IPS DF 6.9 (cell line): ENCODE measurements around the gene CACNA1F.

ENCODE experiments used
- DNase-seq: peaks from one replicate; pipeline ENCODE4 v3.0.0-alpha.2; 2013; ENCODE audit warnings: low read depth, low spot score
- H3K27ac ChIP-seq: one replicate; pipeline ENCODE4 v1.5.1; 2013; ENCODE audit warnings: low read length, control low read depth
- H3K27me3 ChIP-seq: 2 replicates; pipeline ENCODE4 v1.6.1; 2013; ENCODE audit warnings: mild to moderate bottlenecking, low read length; ENCODE audit not compliant: control insufficient read depth, insufficient read depth
- H3K36me3 ChIP-seq: 2 replicates; pipeline ENCODE4 v1.6.1; 2013; ENCODE audit warnings: low read length; ENCODE audit not compliant: control insufficient read depth, insufficient read depth
- H3K4me1 ChIP-seq: 2 replicates; pipeline ENCODE4 v1.6.1; 2013; ENCODE audit warnings: low read length; ENCODE audit not compliant: control insufficient read depth, insufficient read depth
- H3K4me3 ChIP-seq: 2 replicates; pipeline ENCODE4 v1.5.1; 2013; ENCODE audit warnings: mild to moderate bottlenecking, low read length
- H3K9me3 ChIP-seq: 2 replicates; pipeline ENCODE4 v1.6.1; 2013; ENCODE audit warnings: low read length, inconsistent platforms; ENCODE audit not compliant: control insufficient read depth, insufficient read depth
- WGBS: extraction: QIAGEN DNeasy Blood & Tissue Kit; methylation state at CpG from one replicate; pipeline ENCODE4 v1.1.7; 2013; ENCODE audit warnings: mixed read lengths, missing lambda C conversion rate; ENCODE audit not compliant: insufficient read length, insufficient coverage; 5-methylcytosine and 5-hydroxymethylcytosine counted together

Gene CACNA1F

GRCh38 chrX:49155900-49156837, 77.0 kb downstream of the CACNA1F start:
- no CpG with 5 or more reads among the region's 65 CpGs for WGBS
- no peaks in the 10 kb centered on the region for H3K9me3 ChIP-seq
- H3K4me3 ChIP-seq = peak overlapping the region; percentile 43; the same call in 1 of the 2 replicates
- H3K27me3 ChIP-seq = peaks cover 3% of the 10 kb centered on the region; the same call in 1 of the 2 replicates
- H3K36me3 ChIP-seq = no peaks in the 10 kb centered on the region
- no peaks in the 10 kb centered on the region for H3K4me1 ChIP-seq
- no peak for DNase-seq
- no peak overlapping the region for H3K27ac ChIP-seq

GRCh38 chrX:49155243-49155899, 77.8 kb downstream of the CACNA1F start:
- Histone ChIP-seq H3K27ac (no peak overlapping the region), H3K36me3 (no peaks in the 10 kb centered on the region), H3K4me3 (peak overlapping the region; percentile 30; the same call in 1 of the 2 replicates), H3K9me3 (no peaks in the 10 kb centered on the region), H3K27me3 (peaks cover 3% of the 10 kb centered on the region; the same call in 1 of the 2 replicates), H3K4me1 (no peaks in the 10 kb centered on the region)
- DNase-seq = no peak
- WGBS = no CpG with 5 or more reads among the region's 18 CpGs
